ENCODE data around the gene LCN1.

DNA sequence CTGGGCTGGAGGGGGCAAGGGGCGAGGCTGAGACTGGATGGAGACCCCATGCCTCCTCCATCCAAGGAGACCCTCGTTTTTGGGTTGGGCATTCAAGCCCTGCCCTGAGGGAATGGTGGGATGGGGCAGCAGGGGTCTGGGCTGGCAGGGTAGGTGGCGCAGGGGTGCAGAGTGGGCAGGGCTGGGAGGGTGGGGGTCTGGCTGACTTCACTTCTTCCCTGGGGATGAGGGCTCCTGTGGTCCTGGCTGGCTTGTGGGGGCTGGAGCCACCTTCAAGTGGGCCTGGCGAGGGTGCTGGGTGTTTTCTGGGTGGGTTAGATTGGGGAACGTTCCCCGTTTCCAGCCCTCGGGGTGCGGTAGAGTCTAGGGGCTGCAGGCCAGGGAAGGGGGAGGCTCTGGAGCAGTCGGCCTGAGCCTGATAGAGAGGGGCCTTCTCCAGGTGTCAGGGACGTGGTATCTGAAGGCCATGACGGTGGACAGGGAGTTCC lies 412 bp downstream of the LCN1 start:
- TF ChIP-seq, protein P1, sequence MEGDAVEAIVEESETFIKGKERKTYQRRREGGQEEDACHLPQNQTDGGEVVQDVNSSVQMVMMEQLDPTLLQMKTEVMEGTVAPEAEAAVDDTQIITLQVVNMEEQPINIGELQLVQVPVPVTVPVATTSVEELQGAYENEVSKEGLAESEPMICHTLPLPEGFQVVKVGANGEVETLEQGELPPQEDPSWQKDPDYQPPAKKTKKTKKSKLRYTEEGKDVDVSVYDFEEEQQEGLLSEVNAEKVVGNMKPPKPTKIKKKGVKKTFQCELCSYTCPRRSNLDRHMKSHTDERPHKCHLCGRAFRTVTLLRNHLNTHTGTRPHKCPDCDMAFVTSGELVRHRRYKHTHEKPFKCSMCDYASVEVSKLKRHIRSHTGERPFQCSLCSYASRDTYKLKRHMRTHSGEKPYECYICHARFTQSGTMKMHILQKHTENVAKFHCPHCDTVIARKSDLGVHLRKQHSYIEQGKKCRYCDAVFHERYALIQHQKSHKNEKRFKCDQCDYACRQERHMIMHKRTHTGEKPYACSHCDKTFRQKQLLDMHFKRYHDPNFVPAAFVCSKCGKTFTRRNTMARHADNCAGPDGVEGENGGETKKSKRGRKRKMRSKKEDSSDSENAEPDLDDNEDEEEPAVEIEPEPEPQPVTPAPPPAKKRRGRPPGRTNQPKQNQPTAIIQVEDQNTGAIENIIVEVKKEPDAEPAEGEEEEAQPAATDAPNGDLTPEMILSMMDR (IDR thresholded peaks at IDR 0.05; ENCODE audit: low read length) = no peak
- TF ChIP-seq EZH2 (optimal IDR thresholded peaks at IDR 0.05; ENCODE audit: low read depth, low read length) = no peak
- TF ChIP-seq EZH2phosphoT487 (IDR thresholded peaks at IDR 0.05; ENCODE audit: low read length) = no peak

Data from MM.1S (cell line).